Stimulated activated CD4-positive, alpha-beta T cell treated with anti-CD3 and anti-CD28 coated beads, Interleukin-2, amount 100 ng/mL, for 24 hours (primary cell): ENCODE results near the gene CISH.
A peak's percentile ranks its signal among the peaks of the same experiment; 100 is the strongest.

ENCODE experiments used
- DNase-seq, 2 donors: peaks; one replicate each; pipeline ENCODE4 v3.0.0-alpha.2; 2020

The CISH gene

DNA sequence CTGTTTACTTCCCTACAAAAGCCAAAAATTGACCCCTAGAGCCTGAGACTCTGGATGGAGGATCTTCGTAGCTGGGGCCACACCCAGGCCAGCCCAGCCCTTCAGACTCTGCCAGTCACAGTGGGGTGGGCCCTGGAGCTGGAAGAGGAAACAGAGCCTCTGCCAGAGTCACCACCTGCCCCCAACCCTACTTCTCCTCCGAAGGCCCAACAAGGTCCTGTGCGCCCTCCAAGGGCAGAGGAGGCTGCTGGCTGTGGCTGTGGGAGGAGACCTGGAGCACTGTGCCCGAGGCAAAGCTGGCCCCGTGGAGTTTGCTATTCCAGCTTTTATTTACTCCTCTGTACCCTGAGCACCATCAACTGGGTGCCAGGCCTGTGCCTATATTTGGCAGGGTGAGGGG lies 19.0 kb downstream of the CISH start:
- no peak for DNase-seq

GRCh38 chr3:50591196-50591741 lies 20.3 kb downstream of the CISH start:
- peak in 1 of 2 donors; percentile 54 for DNase-seq

GRCh38 chr3:50588759-50589433 lies 22.7 kb downstream of the CISH start:
- DNase-seq = no peak

- DNase-seq = peak; percentile 83 to 88
Measured at GRCh38 chr3:50587806-50588758, 23.5 kb downstream of the CISH start.

DNA sequence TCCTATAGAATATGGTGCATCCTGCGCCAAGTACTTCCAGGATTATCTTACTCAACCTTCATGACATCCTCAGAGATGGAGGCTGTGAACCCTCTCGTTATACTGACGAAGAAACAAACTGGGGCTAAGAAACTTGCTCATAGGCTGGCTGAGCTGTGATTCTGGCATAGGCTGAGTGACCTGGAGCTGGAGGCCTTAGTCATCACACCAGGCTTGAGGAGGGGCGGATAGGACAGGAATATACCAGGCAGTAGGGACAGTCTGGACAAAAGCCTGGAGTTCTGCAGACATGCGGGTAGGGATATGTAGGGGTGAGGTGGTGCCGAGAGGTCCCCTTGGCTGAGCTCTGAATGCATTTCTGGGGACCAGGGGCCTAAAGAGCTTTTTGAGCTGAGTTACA lies 24.2 kb downstream of the CISH start:
- DNase-seq = no peak

GRCh38 chr3:50586763-50587070 lies 24.9 kb downstream of the CISH start:
- DNase-seq = no peak

DNA sequence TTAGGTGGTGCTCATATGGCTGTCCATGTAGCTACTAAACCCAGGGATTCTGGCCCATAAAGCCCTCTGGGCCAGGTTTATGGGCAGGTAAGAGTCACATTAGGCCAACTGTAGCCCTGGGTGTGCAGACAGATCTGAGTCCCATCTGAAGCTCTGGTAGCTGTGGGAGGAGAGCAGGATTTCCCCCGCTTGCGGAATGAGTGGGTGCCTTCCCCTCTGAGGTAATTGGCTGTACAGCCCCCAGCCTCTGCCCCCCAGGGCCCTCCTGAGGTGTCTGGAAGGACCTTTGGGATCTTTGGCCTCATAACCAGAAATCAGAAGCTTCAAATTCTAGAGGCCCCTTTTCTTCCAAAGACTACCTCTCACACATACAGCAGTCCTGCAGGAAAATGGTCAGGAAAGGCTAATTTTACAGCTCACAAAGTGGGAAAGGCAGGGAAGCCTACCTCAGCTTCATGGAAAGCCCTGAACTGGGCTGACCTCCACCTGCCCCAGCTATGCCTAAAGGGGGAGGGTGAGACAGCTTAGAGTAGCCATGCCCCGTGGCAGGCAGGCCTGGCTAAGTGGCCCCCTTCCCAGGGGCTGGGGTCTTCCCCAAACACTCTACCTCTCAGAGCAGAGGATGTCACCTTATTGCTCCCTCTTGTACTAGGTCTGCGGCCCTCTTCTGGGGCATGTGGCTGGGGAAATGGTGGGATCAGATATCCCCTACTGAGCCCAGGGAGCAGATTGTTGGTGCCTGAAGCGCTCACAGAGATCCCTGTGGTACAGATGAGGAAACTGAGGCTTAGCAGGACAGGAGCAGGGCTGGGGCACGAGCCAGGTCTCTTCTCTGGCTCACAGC lies 25.4 kb downstream of the CISH start:
- DNase-seq = peak in 1 of 2 donors; percentile 70

DNA sequence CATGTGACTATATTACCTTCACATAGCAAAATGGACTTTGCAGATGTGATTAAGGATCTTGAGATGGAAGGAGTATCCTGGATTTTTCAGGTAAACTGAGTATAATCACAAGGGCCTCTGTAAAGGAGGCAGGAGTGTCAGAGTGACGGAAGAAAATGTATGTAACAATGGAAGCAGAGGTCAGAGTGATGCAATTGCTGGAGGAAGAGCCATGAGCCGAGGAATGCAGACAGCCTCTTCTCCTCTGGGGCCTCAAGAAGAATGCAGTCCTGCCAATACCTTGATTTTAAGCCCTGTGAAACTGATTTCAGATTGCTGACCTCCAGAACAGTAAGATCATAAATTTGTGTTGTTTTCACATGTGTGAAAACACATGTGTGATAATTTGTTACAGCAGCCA lies 27.2 kb downstream of the CISH start:
- DNase-seq = no peak

DNA sequence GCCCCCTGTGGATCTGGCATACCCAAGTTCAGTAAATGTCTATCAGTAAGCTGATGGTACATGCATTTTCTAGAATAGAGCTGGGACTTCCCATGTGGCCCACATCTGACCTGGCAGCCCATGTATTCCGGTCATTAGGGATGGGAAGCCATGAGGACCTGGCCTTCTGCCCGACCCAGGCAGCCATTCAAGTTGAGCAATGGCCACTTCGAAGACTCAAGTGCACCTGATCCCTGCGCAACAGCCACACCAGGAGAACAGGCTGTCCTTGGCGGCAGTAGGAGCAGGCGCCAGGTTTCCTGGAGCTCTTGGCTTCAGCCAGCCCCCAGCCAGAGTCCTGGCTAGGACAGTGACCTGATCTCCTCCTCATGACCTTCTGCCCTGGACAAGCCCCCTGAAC lies 27.7 kb downstream of the CISH start:
- no peak for DNase-seq

- DNase-seq = no peak
Measured at GRCh38 chr3:50582083-50582482, 29.5 kb downstream of the CISH start.

DNA sequence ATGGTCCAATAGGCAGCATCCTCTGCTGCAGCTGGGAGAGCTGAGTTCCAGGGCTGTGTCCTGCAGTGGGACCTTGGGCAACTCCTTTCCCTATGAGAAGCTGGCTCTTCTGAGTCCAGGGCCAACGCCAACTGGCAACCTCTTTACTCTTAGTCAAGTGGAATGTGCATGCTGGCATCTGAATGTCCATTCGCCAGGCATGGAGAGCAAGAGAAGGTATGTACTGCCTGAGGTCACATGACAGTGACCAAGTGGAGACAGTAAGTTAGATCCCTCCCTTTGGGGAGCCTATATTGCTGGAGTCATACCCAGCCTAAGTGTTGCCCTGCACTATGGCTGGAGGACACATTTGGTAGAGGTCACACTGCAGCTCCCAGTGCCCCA lies 30.1 kb downstream of the CISH start:
- no peak for DNase-seq

DNA sequence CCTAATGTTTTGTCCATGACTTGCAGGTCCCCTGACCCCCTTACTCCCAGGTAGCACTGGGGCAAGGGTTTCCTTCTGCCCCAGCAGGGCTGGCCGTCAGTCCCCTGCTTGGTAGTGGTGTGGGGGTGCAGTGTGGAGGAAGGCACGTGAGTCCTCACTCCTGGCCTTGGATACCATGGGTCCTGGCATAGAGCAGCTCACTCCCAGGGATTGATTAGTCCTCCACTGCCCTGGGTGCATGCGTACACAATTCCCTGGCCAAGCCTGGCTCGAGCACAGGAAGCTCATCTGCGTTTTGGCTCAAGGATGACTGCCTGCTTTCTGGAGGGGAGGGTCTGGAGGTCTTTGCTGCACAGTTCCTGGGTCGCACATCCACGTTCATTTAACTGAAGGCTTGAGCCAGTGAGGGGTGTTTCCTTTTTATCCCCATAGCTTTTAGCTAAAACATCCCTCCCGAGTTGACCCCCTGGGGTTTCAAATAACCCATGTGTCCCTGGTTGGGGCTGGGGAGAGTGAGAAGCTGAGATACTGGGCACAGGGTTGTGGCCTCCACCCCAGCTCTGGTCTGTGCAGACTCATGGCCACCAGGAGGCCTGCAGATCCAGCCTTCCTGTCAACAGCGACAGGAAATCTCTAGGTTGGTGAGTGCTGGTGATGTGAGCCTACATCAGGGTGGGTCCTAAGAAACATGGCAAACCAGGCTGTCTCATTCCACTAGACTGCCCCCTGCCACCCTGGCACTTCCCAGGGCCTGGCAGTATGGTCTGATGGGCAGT lies 30.7 kb downstream of the CISH start:
- no peak for DNase-seq

DNA sequence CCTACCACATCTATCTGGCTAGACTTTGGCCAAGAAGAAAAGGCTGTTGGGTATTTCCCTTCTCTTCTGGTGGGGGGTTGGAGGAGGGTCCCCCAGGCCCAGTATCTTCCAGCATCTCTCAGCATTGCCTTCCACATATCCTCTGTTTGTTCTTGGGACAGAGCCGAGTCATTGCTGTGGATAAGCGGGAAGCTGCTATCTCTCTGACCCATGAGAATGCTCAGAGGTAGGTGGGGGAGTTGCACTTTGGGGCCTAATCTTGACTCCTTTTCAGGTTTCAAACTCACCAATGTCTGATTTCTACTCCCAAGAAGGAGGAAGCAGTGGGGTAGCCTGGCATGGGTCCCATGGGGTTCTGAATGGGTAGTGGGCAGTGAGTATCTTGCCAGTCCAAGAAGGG lies 34.2 kb downstream of the CISH start:
- no peak for DNase-seq

GRCh38 chr3:50575372-50575771 lies 36.2 kb downstream of the CISH start:
- no peak for DNase-seq

DNA sequence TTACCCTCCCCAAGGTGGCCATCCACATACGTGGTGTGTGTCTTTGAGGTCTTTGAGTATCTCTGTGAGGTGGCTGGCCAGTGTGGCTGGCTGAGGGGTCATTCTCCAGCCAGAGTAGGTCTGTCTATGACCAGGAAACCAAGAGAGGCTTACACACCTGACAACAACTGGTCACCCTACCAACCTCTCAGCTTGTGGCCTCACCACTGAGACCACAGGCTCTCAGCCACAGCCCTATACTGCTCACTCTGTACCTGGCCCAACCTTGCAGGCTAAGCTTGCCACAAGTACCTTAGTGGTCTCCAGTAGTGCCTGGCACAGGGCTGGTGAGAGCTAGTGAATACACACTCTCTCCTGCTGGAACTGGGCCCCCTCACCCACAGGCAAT lies 37.1 kb downstream of the CISH start:
- DNase-seq = peak in 1 of 2 donors; percentile 51

DNA sequence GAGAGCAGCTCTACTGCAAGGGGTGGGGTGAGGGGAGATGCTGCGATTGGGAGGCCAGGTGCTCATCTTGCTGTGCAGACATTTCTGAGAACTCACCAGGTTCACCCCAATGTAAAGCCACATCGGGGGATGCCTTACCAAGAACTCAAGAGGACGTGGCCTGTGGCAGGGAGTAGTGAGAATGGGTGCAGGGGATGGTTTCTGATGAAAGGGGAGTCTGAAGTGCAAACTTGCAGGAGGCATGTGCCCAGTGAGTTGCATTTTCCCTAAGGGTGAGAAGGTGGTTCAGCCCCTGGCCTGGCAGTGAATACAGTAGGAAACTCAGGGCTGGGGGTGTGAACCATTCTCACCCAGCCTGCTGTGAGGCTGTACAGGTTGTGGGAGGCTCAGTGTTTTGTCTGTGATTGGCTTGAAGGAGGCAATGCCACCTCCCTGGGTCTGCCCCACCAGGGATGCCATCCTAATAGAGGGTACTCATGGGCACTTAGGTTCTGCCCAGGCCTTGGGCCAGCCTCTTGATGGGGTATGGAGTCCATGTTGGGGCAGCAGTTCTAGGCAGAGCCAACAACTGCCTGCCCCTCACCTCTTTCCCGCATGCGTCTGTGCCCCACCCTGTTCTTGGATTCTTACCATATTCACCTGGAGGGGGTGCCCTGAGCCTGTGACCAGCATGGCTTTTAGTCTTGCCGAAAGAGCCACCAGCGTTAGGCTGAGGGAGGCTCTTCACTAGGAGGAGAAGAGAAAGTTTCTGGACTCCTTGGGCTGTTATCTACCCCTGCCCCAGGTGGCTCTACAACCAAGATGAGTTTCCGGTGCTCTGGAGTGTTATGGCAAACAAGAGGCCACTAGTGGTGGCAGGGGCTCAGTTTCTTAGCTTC lies 37.8 kb downstream of the CISH start:
- DNase-seq = peak; percentile 68 to 76

DNA sequence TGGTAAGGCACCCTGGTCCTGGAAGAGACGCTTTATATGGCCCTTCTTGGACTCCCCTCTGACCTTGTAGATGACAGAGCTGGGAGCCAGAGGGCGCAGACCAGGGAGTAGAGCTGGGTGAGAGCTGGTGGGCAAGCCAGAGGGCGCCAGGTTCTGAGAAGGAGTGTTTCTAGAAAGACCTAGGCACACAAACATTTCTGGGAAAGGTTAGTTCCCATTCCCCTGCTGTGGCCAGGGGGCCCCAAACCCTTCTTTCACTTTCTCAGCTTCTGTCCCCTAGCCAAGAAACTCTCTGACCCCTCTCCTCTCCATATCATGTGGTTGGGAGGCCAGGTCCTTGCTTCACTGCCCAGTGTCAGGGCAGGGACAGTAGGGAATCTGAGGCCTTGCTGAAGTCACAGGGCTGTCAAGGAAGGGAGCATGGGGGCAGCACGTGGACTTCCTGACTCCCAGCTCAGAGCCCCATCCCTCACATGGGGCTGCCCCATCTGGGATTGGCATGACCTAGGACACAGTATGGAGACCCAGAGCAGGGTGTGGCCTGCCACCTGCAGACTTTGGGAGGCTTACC lies 38.7 kb downstream of the CISH start:
- DNase-seq = peak; percentile 49 to 59

DNA sequence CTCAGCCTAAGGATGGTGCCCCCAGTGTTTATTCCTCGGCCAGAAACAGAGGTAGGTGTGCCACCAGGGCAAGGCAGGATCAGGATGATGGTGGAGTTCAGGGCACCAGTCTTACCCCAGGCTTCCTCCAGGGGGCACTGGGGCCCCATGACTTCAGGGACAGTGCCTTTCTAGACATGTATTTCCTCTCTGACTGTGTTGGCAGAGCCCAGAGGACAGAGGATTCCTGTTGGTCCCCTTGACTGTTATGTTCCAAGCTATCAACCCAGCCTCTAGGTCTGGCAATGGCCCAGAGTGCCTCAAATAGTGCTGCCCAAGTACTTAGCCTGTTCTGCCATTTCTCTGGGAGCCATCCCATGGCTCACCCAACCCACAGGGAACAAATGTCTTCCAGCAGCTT lies 39.4 kb downstream of the CISH start:
- peak; percentile 86 to 88 for DNase-seq

- peak in 1 of 2 donors; percentile 23 for DNase-seq
Measured at GRCh38 chr3:50571486-50571885, 40.1 kb downstream of the CISH start.

DNA sequence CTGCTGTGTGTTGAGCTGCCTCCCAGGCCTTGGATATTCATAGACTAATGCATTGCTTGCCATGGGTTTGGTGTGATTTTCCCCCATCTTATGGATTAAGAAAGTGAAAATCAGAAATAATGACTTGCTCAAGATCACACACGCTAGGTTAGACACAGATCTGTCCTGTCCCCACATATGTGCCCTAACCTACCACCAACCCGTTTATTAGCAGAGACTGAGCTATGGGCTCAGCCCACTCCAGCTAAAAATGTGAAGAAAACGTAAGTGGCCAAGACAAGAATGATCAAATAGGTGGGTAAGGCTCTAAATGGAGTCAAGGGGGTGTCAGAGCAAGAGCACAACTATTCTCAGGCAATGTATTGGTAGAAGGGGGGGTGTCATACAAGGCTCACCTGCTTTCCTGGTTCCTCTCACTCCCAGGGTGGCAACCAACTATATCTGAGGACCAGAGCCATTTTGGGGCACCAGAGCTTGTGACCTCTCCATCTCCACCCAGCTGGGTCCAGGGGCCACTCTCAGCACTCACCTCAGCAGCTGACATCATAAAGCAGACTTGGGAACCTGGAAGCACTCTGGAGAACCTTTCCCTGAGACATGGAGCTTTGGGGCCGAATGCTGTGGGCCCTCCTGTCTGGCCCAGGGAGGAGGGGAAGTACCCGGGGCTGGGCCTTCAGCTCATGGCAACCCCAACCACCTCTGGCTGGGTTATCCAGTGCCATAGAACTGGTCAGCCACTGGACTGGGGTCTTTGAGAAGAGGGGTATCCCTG lies 40.9 kb downstream of the CISH start:
- peak in 1 of 2 donors; percentile 19 for DNase-seq
